Astrocyte (in vitro differentiated cells and primary cell): ENCODE measurements around the gene COL27A1. TPM values are rescaled to one million over a fixed set of nuclear protein-coding genes. Genes with fewer than 3 reads are reported as not detected.

ENCODE experiments used
- DNase-seq: peaks from one replicate; pipeline ENCODE4 v3.0.0-alpha.2; 2010; ENCODE audit warnings: low read depth
- FAIRE-seq: peaks from 2 replicates; lab custom pipeline; 2011; peaks lifted over from hg19 to GRCh38; lab: Jason Lieb, UNC
- H2AFZ ChIP-seq: 2 replicates; pipeline ENCODE4 v1.6.0; 2012; ENCODE audit warnings: low read depth, low read length, inconsistent platforms
- H3K27ac ChIP-seq: 2 replicates; pipeline ENCODE4 v1.5.1; 2011; ENCODE audit warnings: low read depth, low read length, inconsistent platforms
- H3K27me3 ChIP-seq: 2 replicates; pipeline ENCODE4 v1.6.0; 2011; ENCODE audit warnings: low read length, inconsistent platforms; ENCODE audit not compliant: insufficient read depth
- H3K36me3 ChIP-seq: 2 replicates; pipeline ENCODE4 v1.5.1; 2011; ENCODE audit warnings: low read length, inconsistent platforms; ENCODE audit not compliant: insufficient read depth
- H3K4me1 ChIP-seq: 2 replicates; pipeline ENCODE4 v1.5.1; 2011; ENCODE audit warnings: low read length, inconsistent platforms; ENCODE audit not compliant: insufficient read depth
- H3K4me2 ChIP-seq: 2 replicates; pipeline ENCODE4 v1.6.0; 2012; ENCODE audit warnings: low read length, inconsistent platforms
- H3K4me3 ChIP-seq: 2 replicates; pipeline ENCODE4 v1.5.1; 2011; ENCODE audit warnings: low read depth, mild to moderate bottlenecking, low read length, inconsistent platforms; ENCODE audit not compliant: insufficient read depth
- H3K79me2 ChIP-seq: 2 replicates; pipeline ENCODE4 v1.6.0; 2012; ENCODE audit warnings: mild to moderate bottlenecking, low read length, inconsistent platforms; ENCODE audit not compliant: insufficient read depth
- H3K9ac ChIP-seq: 2 replicates; pipeline ENCODE4 v1.6.0; 2012; ENCODE audit warnings: mild to moderate bottlenecking, low read length, inconsistent platforms
- H3K9me3 ChIP-seq: 2 replicates; pipeline ENCODE4 v1.5.1; 2012; ENCODE audit warnings: low read depth, mild to moderate bottlenecking, low read length, inconsistent platforms; ENCODE audit not compliant: insufficient read depth
- H4K20me1 ChIP-seq: 2 replicates; pipeline ENCODE4 v1.6.0; 2012; ENCODE audit warnings: low read length, inconsistent platforms; ENCODE audit not compliant: insufficient read depth
- H3K27ac Mint-ChIP-seq: one replicate; pipeline ENCODE4 v1.8.0; 2021; ENCODE audit warnings: mild to moderate bottlenecking, mixed read lengths; ENCODE audit not compliant: unreplicated experiment
- H3K27me3 Mint-ChIP-seq: one replicate; pipeline ENCODE4 v1.8.0; 2021; ENCODE audit warnings: low read depth, mixed read lengths; ENCODE audit not compliant: unreplicated experiment
- H3K36me3 Mint-ChIP-seq: one replicate; pipeline ENCODE4 v1.8.0; 2021; ENCODE audit warnings: low read depth, mixed read lengths; ENCODE audit not compliant: unreplicated experiment
- H3K4me1 Mint-ChIP-seq: one replicate; pipeline ENCODE4 v1.8.0; 2021; ENCODE audit warnings: low read depth, mixed read lengths; ENCODE audit not compliant: unreplicated experiment
- H3K4me3 Mint-ChIP-seq: one replicate; pipeline ENCODE4 v1.8.0; 2021; ENCODE audit warnings: mild to moderate bottlenecking, moderate library complexity, mixed read lengths; ENCODE audit not compliant: unreplicated experiment
- H3K9me3 Mint-ChIP-seq: one replicate; pipeline ENCODE4 v1.8.0; 2021; ENCODE audit warnings: mild to moderate bottlenecking, mixed read lengths; ENCODE audit not compliant: unreplicated experiment
- EZH2 ChIP-seq: IDR thresholded peaks from 2 replicates; pipeline ENCODE4 v1.6.1; 2012; ENCODE audit warnings: mild to moderate bottlenecking, low read length, inconsistent platforms; ENCODE audit not compliant: insufficient read depth
- total RNA-seq: library from RNA; stranded (reverse); gene quantifications from 2 replicates; pipeline ENCODE4 v1.2.1, GENCODE V29; 2021
- TF ChIP-seq, protein P1 (sequence below): IDR thresholded peaks from 2 replicates; pipeline ENCODE4 v1.5.1; 2011; ENCODE audit warnings: low read depth, mild to moderate bottlenecking, inconsistent platforms, low read length, moderate library complexity; ENCODE audit not compliant: insufficient read depth

The COL27A1 gene
- total RNA-seq, 1 donor from 2014 or later: 31.2 TPM

DNA sequence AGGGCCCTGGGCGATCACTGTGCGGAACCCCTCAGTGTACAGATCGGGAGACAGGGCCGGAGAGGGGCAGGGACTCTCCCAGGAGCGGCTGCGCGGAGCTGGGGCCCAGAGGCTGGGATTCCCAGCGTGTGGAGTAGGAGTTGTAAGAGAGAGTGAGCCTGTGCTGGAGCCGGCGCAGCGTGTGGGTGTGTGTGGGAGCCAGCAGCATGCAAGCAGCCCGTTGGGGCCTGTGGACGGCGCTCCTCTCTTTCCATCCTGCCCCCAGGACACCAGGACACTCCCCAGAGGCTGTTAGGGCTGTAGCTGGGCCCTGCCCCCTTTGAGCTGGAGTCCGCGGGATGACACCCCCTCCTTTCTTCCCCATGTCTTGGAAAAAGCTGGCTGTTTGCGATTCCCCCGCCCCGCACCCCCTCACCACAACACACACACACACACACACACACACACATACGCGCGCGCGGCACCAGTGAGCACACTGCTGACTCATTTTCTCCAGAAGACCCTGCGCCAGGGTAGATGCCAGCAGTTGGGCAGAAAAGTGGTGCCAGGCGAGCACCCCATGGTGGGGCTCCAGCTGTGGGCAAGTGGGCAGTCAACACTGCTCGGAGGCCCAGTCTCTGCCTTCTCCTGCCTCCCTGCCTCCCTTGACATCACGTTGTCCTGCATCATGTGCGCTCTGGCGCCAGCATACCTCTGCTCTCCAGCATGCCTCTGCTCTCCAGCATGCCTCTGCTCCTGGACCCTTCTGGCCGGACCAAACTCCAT, 1.5 kb downstream of the COL27A1 start:
- DNase-seq: peak; percentile 85
- peaks cover 14% of the 10 kb centered on the region for H3K27me3 ChIP-seq
- H3K9ac ChIP-seq: peak overlapping the region; percentile 91
- H3K4me3 ChIP-seq: peak overlapping the region; percentile 85
- Mint-ChIP-seq H3K27me3 (peaks cover 19% of the 10 kb centered on the region), H3K4me3 (peak overlapping the region; percentile 94), H3K9me3 (peaks cover 2% of the 10 kb centered on the region), H3K36me3 (peaks cover 22% of the 10 kb centered on the region), H3K4me1 (peaks cover 37% of the 10 kb centered on the region), H3K27ac (peak overlapping the region; percentile 90)
- H3K79me2 ChIP-seq: peaks cover 52% of the 10 kb centered on the region
- peaks cover 33% of the 10 kb centered on the region for H3K4me1 ChIP-seq
- H3K27ac ChIP-seq: peak overlapping the region; percentile 83
- H2AFZ ChIP-seq: peak overlapping the region; percentile 65
- peaks cover 49% of the 10 kb centered on the region for H4K20me1 ChIP-seq
- TF ChIP-seq EZH2: no peak
- TF ChIP-seq, protein P1, sequence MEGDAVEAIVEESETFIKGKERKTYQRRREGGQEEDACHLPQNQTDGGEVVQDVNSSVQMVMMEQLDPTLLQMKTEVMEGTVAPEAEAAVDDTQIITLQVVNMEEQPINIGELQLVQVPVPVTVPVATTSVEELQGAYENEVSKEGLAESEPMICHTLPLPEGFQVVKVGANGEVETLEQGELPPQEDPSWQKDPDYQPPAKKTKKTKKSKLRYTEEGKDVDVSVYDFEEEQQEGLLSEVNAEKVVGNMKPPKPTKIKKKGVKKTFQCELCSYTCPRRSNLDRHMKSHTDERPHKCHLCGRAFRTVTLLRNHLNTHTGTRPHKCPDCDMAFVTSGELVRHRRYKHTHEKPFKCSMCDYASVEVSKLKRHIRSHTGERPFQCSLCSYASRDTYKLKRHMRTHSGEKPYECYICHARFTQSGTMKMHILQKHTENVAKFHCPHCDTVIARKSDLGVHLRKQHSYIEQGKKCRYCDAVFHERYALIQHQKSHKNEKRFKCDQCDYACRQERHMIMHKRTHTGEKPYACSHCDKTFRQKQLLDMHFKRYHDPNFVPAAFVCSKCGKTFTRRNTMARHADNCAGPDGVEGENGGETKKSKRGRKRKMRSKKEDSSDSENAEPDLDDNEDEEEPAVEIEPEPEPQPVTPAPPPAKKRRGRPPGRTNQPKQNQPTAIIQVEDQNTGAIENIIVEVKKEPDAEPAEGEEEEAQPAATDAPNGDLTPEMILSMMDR: no peak
- no peaks in the 10 kb centered on the region for H3K36me3 ChIP-seq
- H3K9me3 ChIP-seq: no peaks in the 10 kb centered on the region
- FAIRE-seq: no peak
- H3K4me2 ChIP-seq: peak overlapping the region; percentile 100

DNA sequence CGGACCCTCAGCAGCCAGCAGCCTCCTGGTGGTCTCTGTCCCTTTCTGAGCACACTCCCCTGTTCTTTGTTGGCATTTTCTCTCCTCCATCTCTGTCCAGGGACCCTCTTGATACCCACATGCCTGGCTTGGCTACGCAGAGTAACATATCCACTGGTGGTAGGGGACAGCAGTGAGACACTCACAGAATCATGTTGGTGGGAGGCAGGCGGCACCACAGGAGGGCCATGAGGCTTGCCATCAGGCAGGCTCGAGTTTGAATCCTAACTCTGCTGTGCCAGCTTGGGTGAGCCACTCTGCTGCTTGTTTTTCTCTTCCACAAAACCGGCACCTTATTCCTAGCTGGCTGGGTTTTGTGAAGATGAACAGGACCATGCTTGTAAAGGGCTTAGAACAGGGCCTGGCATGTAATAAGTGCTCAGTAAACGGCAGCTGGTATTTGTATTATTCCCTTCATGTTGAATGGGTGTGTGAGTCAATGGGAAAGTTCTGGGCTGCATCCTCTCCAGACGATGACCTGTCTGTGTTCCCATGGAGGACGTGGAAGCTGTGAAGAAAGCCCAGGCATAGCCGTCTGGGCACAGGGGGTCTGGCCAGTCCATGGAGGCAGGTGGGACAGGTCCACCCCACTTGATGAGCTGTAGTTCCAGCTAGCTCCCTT, 2.3 kb downstream of the COL27A1 start:
- H3K36me3 Mint-ChIP-seq: peaks cover 22% of the 10 kb centered on the region
- peaks cover 33% of the 10 kb centered on the region for H3K4me1 ChIP-seq
- peak overlapping the region; percentile 85 for H3K4me3 ChIP-seq
- peak overlapping the region; percentile 90 for H3K27ac Mint-ChIP-seq
- H3K4me1 Mint-ChIP-seq: peaks cover 40% of the 10 kb centered on the region
- H4K20me1 ChIP-seq: peaks cover 58% of the 10 kb centered on the region
- peaks cover 60% of the 10 kb centered on the region for H3K79me2 ChIP-seq
- no peaks in the 10 kb centered on the region for H3K36me3 ChIP-seq
- H3K9me3 ChIP-seq: no peaks in the 10 kb centered on the region
- peaks cover 2% of the 10 kb centered on the region for H3K9me3 Mint-ChIP-seq
- H3K27me3 ChIP-seq: peaks cover 14% of the 10 kb centered on the region
- peak overlapping the region; percentile 91 for H3K9ac ChIP-seq
- peak; percentile 61 for DNase-seq
- H3K4me3 Mint-ChIP-seq: peak overlapping the region; percentile 94
- no peak for TF ChIP-seq EZH2
- TF ChIP-seq, protein P1: no peak
- peak overlapping the region; percentile 45 for H3K27ac ChIP-seq
- H2AFZ ChIP-seq: no peak overlapping the region
- peaks cover 12% of the 10 kb centered on the region for H3K27me3 Mint-ChIP-seq
- no peak for FAIRE-seq
- H3K4me2 ChIP-seq: peak overlapping the region; percentile 100
